Chondrocyte (in vitro differentiated cells): Measurements from ENCODE around the gene CCDC3. TPM values are rescaled to one million over a fixed set of nuclear protein-coding genes. Genes with fewer than 3 reads are reported as not detected.

Experiments
- DNase-seq: peaks from one replicate; pipeline ENCODE4 v3.0.0; 2021; ENCODE audit warnings: mixed read lengths, low spot score
- H3K27ac Mint-ChIP-seq: one replicate; pipeline ENCODE4 v1.8.0; 2021; ENCODE audit warnings: mild to moderate bottlenecking, moderate library complexity, mixed read lengths; ENCODE audit not compliant: unreplicated experiment
- H3K27me3 Mint-ChIP-seq: 2 replicates; pipeline ENCODE4 v1.8.0; 2021; ENCODE audit warnings: low read depth, mixed read lengths
- H3K36me3 Mint-ChIP-seq: 2 replicates; pipeline ENCODE4 v1.8.0; 2021; ENCODE audit warnings: low read depth, mixed read lengths
- H3K4me1 Mint-ChIP-seq: 2 replicates; pipeline ENCODE4 v1.8.0; 2021; ENCODE audit warnings: low read depth, mild to moderate bottlenecking, mixed read lengths
- H3K4me3 Mint-ChIP-seq: one replicate; pipeline ENCODE4 v1.8.0; 2021; ENCODE audit warnings: mild to moderate bottlenecking, moderate library complexity, mixed read lengths; ENCODE audit not compliant: unreplicated experiment
- H3K9me3 Mint-ChIP-seq: 2 replicates; pipeline ENCODE4 v1.8.0; 2021; ENCODE audit warnings: low read depth, mixed read lengths
- CTCF ChIP-seq: fragments of 200-600 bp; sonication (generic); IDR thresholded peaks from 2 replicates; pipeline ENCODE4 v1.5.0; 2021; ENCODE audit warnings: antibody characterized with exemption, mild to moderate bottlenecking, moderate library complexity
- total RNA-seq: library from RNA; stranded (reverse); gene quantifications from 3 replicates; pipeline ENCODE4 v1.2.1, GENCODE V29; 2021

CCDC3 gene
- total RNA-seq, 1 donor from 2014 or later = 145 TPM

DNA sequence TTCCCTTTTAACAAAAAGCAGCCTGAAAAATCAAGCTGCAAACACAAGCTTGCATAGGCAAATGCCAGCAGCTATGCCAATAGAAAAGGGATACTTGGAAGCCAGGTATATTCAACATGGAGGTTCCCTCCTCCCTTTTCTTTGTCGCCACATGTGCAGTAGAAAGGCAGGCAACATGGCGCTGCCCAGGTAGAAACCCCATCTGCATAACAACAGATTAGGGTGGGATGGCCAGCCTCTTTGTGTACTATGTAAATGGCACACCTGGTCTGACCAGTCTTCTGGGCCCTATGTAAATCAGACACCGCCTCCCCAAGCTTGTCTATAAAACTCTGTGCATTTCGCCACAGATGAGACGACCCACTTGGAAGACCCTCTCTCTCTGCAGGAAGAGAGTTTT is 58.1 kb downstream of the CCDC3 start:
- peaks cover 58% of the 10 kb centered on the region for H3K4me1 Mint-ChIP-seq
- no peak overlapping the region for H3K4me3 Mint-ChIP-seq
- no peak for DNase-seq
- no peaks in the 10 kb centered on the region for H3K9me3 Mint-ChIP-seq
- no peak overlapping the region for H3K27ac Mint-ChIP-seq
- no peaks in the 10 kb centered on the region for H3K36me3 Mint-ChIP-seq
- H3K27me3 Mint-ChIP-seq = no peaks in the 10 kb centered on the region
- no peak for TF ChIP-seq CTCF

- no peak for DNase-seq
Measured at GRCh38 chr10:12941966-12942365, 59.5 kb downstream of the CCDC3 start.

DNA sequence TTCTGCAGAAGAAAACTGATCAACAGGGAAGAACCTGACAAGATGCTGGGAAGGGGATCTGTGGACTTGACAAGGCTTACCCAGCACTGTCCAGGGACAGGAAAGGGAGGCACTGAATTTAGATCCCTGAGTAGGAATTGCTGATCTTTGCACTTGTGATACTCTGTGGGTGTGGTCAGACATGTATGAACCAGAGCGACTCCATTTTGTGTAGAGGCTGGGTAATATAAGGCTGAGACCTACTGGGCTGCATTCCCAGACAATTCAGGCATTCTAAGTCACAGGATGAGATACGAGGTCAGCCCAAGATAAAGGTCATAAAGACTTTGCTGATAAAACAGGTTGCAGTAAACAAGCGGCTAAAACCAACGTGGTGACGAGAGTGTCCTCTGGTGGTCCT is 60.7 kb downstream of the CCDC3 start:
- no peak overlapping the region for H3K27ac Mint-ChIP-seq
- H3K4me1 Mint-ChIP-seq = peaks cover 53% of the 10 kb centered on the region
- H3K4me3 Mint-ChIP-seq = no peak overlapping the region
- H3K36me3 Mint-ChIP-seq = no peaks in the 10 kb centered on the region
- no peak for TF ChIP-seq CTCF
- H3K9me3 Mint-ChIP-seq = no peaks in the 10 kb centered on the region
- H3K27me3 Mint-ChIP-seq = no peaks in the 10 kb centered on the region
- no peak for DNase-seq

More at GRCh38 chr10:12941966-12942365, 59.5 kb downstream of the CCDC3 start:
- no peaks in the 10 kb centered on the region for H3K9me3 Mint-ChIP-seq
- no peak for TF ChIP-seq CTCF
- peaks cover 65% of the 10 kb centered on the region for H3K4me1 Mint-ChIP-seq
- H3K4me3 Mint-ChIP-seq = no peak overlapping the region
- H3K27ac Mint-ChIP-seq = peak overlapping the region; percentile 15
- no peaks in the 10 kb centered on the region for H3K36me3 Mint-ChIP-seq
- no peaks in the 10 kb centered on the region for H3K27me3 Mint-ChIP-seq

- peaks cover 3% of the 10 kb centered on the region for H3K36me3 Mint-ChIP-seq
- H3K4me1 Mint-ChIP-seq = peaks cover 43% of the 10 kb centered on the region
- H3K27me3 Mint-ChIP-seq = no peaks in the 10 kb centered on the region
- H3K27ac Mint-ChIP-seq = no peak overlapping the region
- no peak for TF ChIP-seq CTCF
- H3K9me3 Mint-ChIP-seq = peaks cover 7% of the 10 kb centered on the region
- H3K4me3 Mint-ChIP-seq = no peak overlapping the region
- DNase-seq = no peak
Measured at GRCh38 chr10:12938271-12938670, 63.2 kb downstream of the CCDC3 start.

DNA sequence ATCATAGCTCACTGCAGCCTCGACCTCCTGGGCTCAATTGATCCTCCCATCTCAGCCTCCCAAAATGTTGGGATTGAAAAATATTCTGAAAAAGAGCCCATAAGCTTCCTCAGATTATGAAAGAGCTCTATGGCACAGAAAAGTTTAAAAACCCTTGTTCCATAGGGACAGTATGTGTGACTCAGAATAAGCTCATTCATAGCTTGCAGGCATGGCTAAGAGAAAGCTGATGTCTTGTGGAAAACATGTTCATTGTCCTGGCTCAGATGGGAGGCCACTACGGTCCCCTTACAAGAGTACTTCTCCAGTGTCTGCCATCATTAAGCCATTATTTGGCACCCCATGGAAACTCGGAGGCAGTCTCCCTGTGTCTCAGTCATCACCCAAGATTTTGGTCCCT is 64.0 kb downstream of the CCDC3 start:
- Mint-ChIP-seq H3K27ac (peak overlapping the region; percentile 23), H3K9me3 (peaks cover 7% of the 10 kb centered on the region), H3K4me3 (no peak overlapping the region), H3K36me3 (peaks cover 3% of the 10 kb centered on the region), H3K27me3 (no peaks in the 10 kb centered on the region), H3K4me1 (peaks cover 40% of the 10 kb centered on the region)
- TF ChIP-seq CTCF = no peak
- DNase-seq = no peak
